A673 (cell line): Measurements from ENCODE around the gene FGGY. TPM values are rescaled to one million over a fixed set of nuclear protein-coding genes. Genes with fewer than 3 reads are reported as not detected.

ENCODE experiments used
- BruUV-seq: library from RNA; stranded (reverse); fragments of 400-500 nt; replicated peaks from 2 replicates; lab custom pipeline; 2021; lab: Mats Ljungman, UMichigan
- CTCF ChIA-PET: fragments of 300-600 bp; sonication (Branson Sonifier 250); formaldehyde crosslinking; loops from one replicate; lab custom pipeline; 2022; ENCODE audit warnings: antibody characterized with exemption; lab: Charles Lee
- POLR2A ChIA-PET: fragments of 300-600 bp; sonication (Branson Sonifier 250); formaldehyde crosslinking; loops from one replicate; lab custom pipeline; 2022; ENCODE audit warnings: antibody characterized with exemption; ENCODE audit not compliant: low non-redundant PET; lab: Charles Lee
- DNase-seq: peaks from one replicate; pipeline ENCODE4 v3.0.0-alpha.2; 2015; ENCODE audit warnings: low spot score
- H3K27ac ChIP-seq: fragments of 200-600 bp; sonication (generic); 2 replicates; pipeline ENCODE4 v1.5.1; 2016; ENCODE audit warnings: mixed run types, low read depth, mild to moderate bottlenecking, mixed read lengths, antibody characterized with exemption, low read length; ENCODE audit not compliant: poor library complexity, severe bottlenecking
- H3K27me3 ChIP-seq: fragments of 200-600 bp; sonication (generic); replicated peaks from 2 replicates; pipeline ENCODE4 v1.6.1; 2017; ENCODE audit warnings: mixed run types, low read depth, mild to moderate bottlenecking, mixed read lengths, antibody characterized with exemption, low read length; ENCODE audit not compliant: insufficient read depth, poor library complexity
- H3K36me3 ChIP-seq: fragments of 200-600 bp; sonication (generic); 2 replicates; pipeline ENCODE4 v1.6.1; 2016; ENCODE audit warnings: mixed run types, mild to moderate bottlenecking, mixed read lengths, antibody characterized with exemption, low read length; ENCODE audit not compliant: insufficient read depth, poor library complexity, severe bottlenecking
- H3K4me1 ChIP-seq: fragments of 200-600 bp; sonication (generic); 2 replicates; pipeline ENCODE4 v1.6.1; 2017; ENCODE audit warnings: mixed run types, mild to moderate bottlenecking, mixed read lengths, antibody characterized with exemption, low read length; ENCODE audit not compliant: insufficient read depth, poor library complexity, severe bottlenecking
- H3K4me3 ChIP-seq: fragments of 200-600 bp; sonication (generic); 2 replicates; pipeline ENCODE4 v1.5.1; 2016; ENCODE audit warnings: low read depth, mixed run types, mild to moderate bottlenecking, mixed read lengths, low read length; ENCODE audit not compliant: poor library complexity, severe bottlenecking
- H3K9me3 ChIP-seq: fragments of 200-600 bp; sonication (generic); 2 replicates; pipeline ENCODE4 v1.6.1; 2016; ENCODE audit warnings: mixed run types, low read depth, mild to moderate bottlenecking, mixed read lengths, antibody characterized with exemption, low read length; ENCODE audit not compliant: poor library complexity, severe bottlenecking
- EZH2 ChIP-seq: fragments of 200-600 bp; sonication (generic); IDR thresholded peaks from 2 replicates; pipeline ENCODE4 v1.6.1; 2017; ENCODE audit warnings: borderline replicate concordance, low read depth, mild to moderate bottlenecking, mixed read lengths, antibody characterized with exemption, low read length; ENCODE audit not compliant: poor library complexity, severe bottlenecking
- intact Hi-C: fragments of 100-400 bp; cut with micrococcal nuclease; formaldehyde crosslinking; loops from one replicate; pipeline ENCODE4 v1.10.0; 2022; ENCODE audit not compliant: unreplicated experiment
- total RNA-seq: library from RNA; stranded (reverse); gene quantifications from 2 replicates; pipeline ENCODE4 v1.2.3, GENCODE V29; 2021
- TF ChIP-seq, protein P1 (sequence below): fragments of 300-800, 200-600 bp; sonication (generic); conservative IDR thresholded peaks from 2 replicates; pipeline ENCODE4 v1.5.1; 2017; ENCODE audit warnings: low read depth, mild to moderate bottlenecking, antibody characterized with exemption, low read length, moderate library complexity, mixed read lengths

The FGGY gene
- total RNA-seq, 1 experiment from 2014 or later, result 2.6 TPM

GRCh38 chr1:59539961-59540681 is 243.2 kb downstream of the FGGY start:
- intact Hi-C loops, result no loop called here
- POLR2A ChIA-PET, result no interaction called here
- BruUV-seq, result no TSS peak

DNA sequence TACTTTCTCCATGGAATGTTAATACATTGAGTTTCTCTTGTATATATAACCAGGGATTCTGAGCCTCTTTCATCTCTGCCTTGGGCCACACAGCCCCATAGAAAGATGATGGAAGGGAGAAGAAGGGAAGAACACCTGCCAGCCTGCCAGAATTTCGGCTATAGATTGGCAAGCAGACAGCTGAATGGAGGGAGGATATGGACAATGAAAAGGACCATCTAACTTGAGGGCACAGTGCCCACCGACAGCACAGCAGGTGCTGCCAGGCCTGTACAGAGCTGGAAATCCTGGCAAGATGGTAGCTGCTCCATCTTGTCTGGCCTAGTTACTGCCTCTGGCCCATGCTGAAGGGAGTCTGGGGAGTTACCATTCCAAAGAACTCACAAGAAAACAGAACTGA is 244.3 kb downstream of the FGGY start:
- CTCF ChIA-PET, result no interaction called here
- H3K4me1 ChIP-seq, result no peaks in the 10 kb centered on the region
- no TSS peak for BruUV-seq
- DNase-seq, result no peak
- POLR2A ChIA-PET, result interaction anchor here (0.6 kb wide), 1 partner anchor 135 kb away, joined by 3 read pairs; no protein-coding TSS in a partner anchor
- no peak overlapping the region for H3K27ac ChIP-seq
- no peaks in the 10 kb centered on the region for H3K9me3 ChIP-seq
- no peaks in the 10 kb centered on the region for H3K27me3 ChIP-seq
- intact Hi-C loops, result no loop called here
- TF ChIP-seq, protein P1, sequence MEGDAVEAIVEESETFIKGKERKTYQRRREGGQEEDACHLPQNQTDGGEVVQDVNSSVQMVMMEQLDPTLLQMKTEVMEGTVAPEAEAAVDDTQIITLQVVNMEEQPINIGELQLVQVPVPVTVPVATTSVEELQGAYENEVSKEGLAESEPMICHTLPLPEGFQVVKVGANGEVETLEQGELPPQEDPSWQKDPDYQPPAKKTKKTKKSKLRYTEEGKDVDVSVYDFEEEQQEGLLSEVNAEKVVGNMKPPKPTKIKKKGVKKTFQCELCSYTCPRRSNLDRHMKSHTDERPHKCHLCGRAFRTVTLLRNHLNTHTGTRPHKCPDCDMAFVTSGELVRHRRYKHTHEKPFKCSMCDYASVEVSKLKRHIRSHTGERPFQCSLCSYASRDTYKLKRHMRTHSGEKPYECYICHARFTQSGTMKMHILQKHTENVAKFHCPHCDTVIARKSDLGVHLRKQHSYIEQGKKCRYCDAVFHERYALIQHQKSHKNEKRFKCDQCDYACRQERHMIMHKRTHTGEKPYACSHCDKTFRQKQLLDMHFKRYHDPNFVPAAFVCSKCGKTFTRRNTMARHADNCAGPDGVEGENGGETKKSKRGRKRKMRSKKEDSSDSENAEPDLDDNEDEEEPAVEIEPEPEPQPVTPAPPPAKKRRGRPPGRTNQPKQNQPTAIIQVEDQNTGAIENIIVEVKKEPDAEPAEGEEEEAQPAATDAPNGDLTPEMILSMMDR, result no peak
- TF ChIP-seq EZH2, result no peak
- no peak overlapping the region for H3K4me3 ChIP-seq
- H3K36me3 ChIP-seq, result no peaks in the 10 kb centered on the region

More at GRCh38 chr1:59539961-59540681, 243.2 kb downstream of the FGGY start:
- TF ChIP-seq, protein P1, result no peak
- no peak for TF ChIP-seq EZH2
- no peaks in the 10 kb centered on the region for H3K27me3 ChIP-seq
- no peak overlapping the region for H3K4me3 ChIP-seq
- no peak for DNase-seq
- CTCF ChIA-PET, result no interaction called here
- H3K36me3 ChIP-seq, result no peaks in the 10 kb centered on the region
- no peaks in the 10 kb centered on the region for H3K9me3 ChIP-seq
- H3K4me1 ChIP-seq, result no peaks in the 10 kb centered on the region
- no peak overlapping the region for H3K27ac ChIP-seq

GRCh38 chr1:59541891-59542290 is 245.0 kb downstream of the FGGY start:
- Histone ChIP-seq H3K27ac (no peak overlapping the region), H3K9me3 (no peaks in the 10 kb centered on the region), H3K4me3 (no peak overlapping the region), H3K4me1 (no peaks in the 10 kb centered on the region), H3K36me3 (no peaks in the 10 kb centered on the region), H3K27me3 (no peaks in the 10 kb centered on the region)
- no peak for DNase-seq
- no TSS peak for BruUV-seq
- ChIA-PET CTCF (no interaction called here), POLR2A (no interaction called here)
- intact Hi-C loops, result no loop called here
- no peak for TF ChIP-seq EZH2
- TF ChIP-seq, protein P1, result no peak
